ENCODE results near the gene ACSL1. TPM values are rescaled to one million over a fixed set of nuclear protein-coding genes. Genes with fewer than 3 reads are reported as not detected.
A peak's percentile ranks its signal among the peaks of the same experiment; 100 is the strongest.

ACSL1 gene
- total and polyA plus RNA-seq, 2 of the 8 experiments (the other 6 are each of a cell fraction or from before 2014, with no cell fraction given): 2.3 to 8.7 TPM

- Histone ChIP-seq H3K23ac (ENCODE audit: insufficient read length) (no peak overlapping the region), H3K9ac (replicated peaks in 1 of 4; ENCODE audit: extremely low read depth in 1 of 4, low read depth in 3 of 4, low read length in 3 of 4) (no peak overlapping the region), H3K18ac (ENCODE audit: extremely low read depth, low read length) (no peak overlapping the region), H4K91ac (replicated peaks; ENCODE audit: insufficient read length, low read length) (no peak overlapping the region), H3K4me3 (ENCODE audit: extremely low read depth in 1 of 4, insufficient read depth in 2 of 4, low read depth in 3 of 4, low read length in 4 of 4) (no peak overlapping the region), H3K27me3 (replicated peaks in 1 of 4; ENCODE audit: control insufficient read depth in 3 of 4, extremely low read depth in 1 of 4, insufficient read depth in 3 of 4, low read length in 3 of 4) (no peaks in the 10 kb centered on the region), H2BK20ac (ENCODE audit: low read length) (no peak overlapping the region), H2AFZ (ENCODE audit: low read length) (no peak overlapping the region), H3K27ac (ENCODE audit: low read depth, low read length) (no peak overlapping the region), H4K20me1 (replicated peaks in 1 of 2; ENCODE audit: control insufficient read depth in 1 of 2, insufficient read depth in 2 of 2, low read length in 2 of 2) (no peaks in the 10 kb centered on the region), H3K36me3 (ENCODE audit: control insufficient read depth in 2 of 4, insufficient read depth in 4 of 4, low read length in 3 of 4) (no peaks in the 10 kb centered on the region; a peak in 1 of 8 replicates), H2BK120ac (replicated peaks; ENCODE audit: low read depth, low read length) (no peak overlapping the region), H3K9me3 (ENCODE audit: insufficient read depth in 2 of 2, low read depth in 1 of 2, low read length in 1 of 2) (no peaks in the 10 kb centered on the region), H4K8ac (ENCODE audit: extremely low read depth, insufficient read depth, low read length) (0 out of 2 replicates have a peak overlapping the region, but pooled peaks have one; percentile 35), H4K5ac (ENCODE audit: insufficient read length, low read depth, low read length) (no peak overlapping the region), H3K4ac (replicated peaks; ENCODE audit: insufficient read length, low read depth, low read length) (no peak overlapping the region), H3K14ac (ENCODE audit: insufficient read length) (no peak overlapping the region), H3K79me2 (ENCODE audit: control insufficient read depth in 1 of 2, insufficient read depth in 2 of 2, low read length in 2 of 2) (no peaks in the 10 kb centered on the region), H3K4me2 (ENCODE audit: insufficient read depth in 1 of 2, low read depth in 2 of 2, low read length in 2 of 2) (no peak overlapping the region), H3K23me2 (ENCODE audit: low read depth, low read length) (no peaks in the 10 kb centered on the region), H2BK15ac (ENCODE audit: low read length) (no peak overlapping the region), H3K56ac (replicated peaks; ENCODE audit: insufficient read length, low read depth, low read length) (no peak overlapping the region), H3K79me1 (ENCODE audit: low read depth, low read length) (no peaks in the 10 kb centered on the region), H2BK12ac (ENCODE audit: low read depth, low read length) (no peak overlapping the region), H2BK5ac (ENCODE audit: low read depth, low read length) (no peak overlapping the region), H3K4me1 (replicated peaks in 1 of 4; ENCODE audit: control insufficient read depth in 3 of 4, insufficient read depth in 4 of 4, low read length in 3 of 4) (peaks cover 0 to 5% (median 1%) of the 10 kb centered on the region in 4 experiments; a peak in 2 of 7 replicates), H2AK5ac (ENCODE audit: low read depth, low read length) (no peak overlapping the region)
- DNase-seq (ENCODE audit: low read depth in 1 of 2, low spot score in 2 of 2) (no peak), FAIRE-seq (no peak)
- WGBS, 2 experiments (ENCODE audit: extremely low coverage in 1 of 2, insufficient coverage in 1 of 2, insufficient read length in 1 of 2, insufficient replicate concordance in 2 of 2, low coverage in 1 of 2, low lambda C conversion rate in 2 of 2, missing lambda C conversion rate in 1 of 2): 89% methylated on average over 9 of the region's 9 CpGs; no CpG with 5 or more reads in 1 of the 2 experiments
- CTCF ChIA-PET (ENCODE audit: partially characterized antibody): interaction anchor here (0.8 to 1.2 kb wide), 3 partner anchors 11 to 119 kb away, joined by 3 read pairs; no protein-coding TSS in a partner anchor
- POLR2A ChIA-PET (ENCODE audit: partially characterized antibody): no interaction called here
- TF ChIP-seq CTBP2 (IDR thresholded peaks at IDR 0.05; ENCODE audit: borderline replicate concordance, insufficient read depth, insufficient read length, low read length) (no peak), EGR1 (IDR thresholded peaks at IDR 0.05; ENCODE audit: borderline replicate concordance, low read depth, low read length) (no peak), NANOG (IDR thresholded peaks at IDR 0.05; ENCODE audit: insufficient read depth, low read depth, low read length, poor library complexity, severe bottlenecking) (no peak), KDM5A (IDR thresholded peaks at IDR 0.05; ENCODE audit: low read length) (no peak), JUND (IDR thresholded peaks at IDR 0.05; ENCODE audit: low read length) (no peak), NRF1 (IDR thresholded peaks at IDR 0.05; ENCODE audit: low read depth, low read length) (no peak), SUZ12 (IDR thresholded peaks at IDR 0.05; ENCODE audit: low read length) (no peak), BACH1 (IDR thresholded peaks at IDR 0.05; ENCODE audit: low read length) (no peak), EP300 (IDR thresholded peaks at IDR 0.05; ENCODE audit: borderline replicate concordance in 1 of 2, low read depth in 2 of 2, low read length in 2 of 2) (no peak), BRCA1 (IDR thresholded peaks at IDR 0.05; ENCODE audit: low read depth, low read length) (no peak), MAX (IDR thresholded peaks at IDR 0.05) (no peak), SRF (IDR thresholded peaks at IDR 0.05; ENCODE audit: low read depth, low read length) (no peak), POLR2A (IDR thresholded peaks at IDR 0.05; ENCODE audit: control extremely low read depth in 1 of 2, low read depth in 2 of 2, low read length in 2 of 2) (no peak), CBX5 (IDR thresholded peaks at IDR 0.05; ENCODE audit: low read depth, low read length) (no peak), TCF12 (IDR thresholded peaks at IDR 0.05; ENCODE audit: low read depth, low read length) (no peak)
Measured at GRCh38 chr4:184785813-184786212, 40.0 kb downstream of the ACSL1 start.

Data from H1 (cell line).